ENCODE data around the gene OSMR.

The OSMR gene

DNA sequence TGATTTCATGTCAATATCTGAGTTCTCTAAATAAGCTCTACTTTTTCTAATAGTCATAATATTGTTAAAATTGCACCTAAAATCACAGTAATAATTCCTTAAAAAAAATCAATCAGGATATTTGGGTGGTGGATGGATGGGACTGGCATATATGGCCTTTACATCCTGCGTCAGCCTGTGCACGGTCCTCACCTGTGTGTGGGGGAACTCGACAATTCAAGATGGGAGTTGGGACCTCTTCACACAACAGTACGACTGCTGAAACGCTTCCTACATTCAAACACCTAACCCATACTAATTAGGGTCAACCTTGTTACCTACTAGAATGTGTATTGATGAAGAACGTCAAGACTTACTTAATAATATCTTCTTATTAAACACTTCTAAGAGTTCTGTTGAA lies 90.5 kb downstream of the OSMR start:
- H3K9me3 ChIP-seq (ENCODE audit: insufficient read depth, low read depth, low read length) = peaks cover 1% of the 10 kb centered on the region
- WGBS (ENCODE audit: extremely low coverage, insufficient coverage, insufficient read length) = no CpG with 5 or more reads among the region's 6 CpGs
- H3K27ac ChIP-seq (ENCODE audit: low read depth, low read length) = no peak overlapping the region
- H3K79me2 ChIP-seq (ENCODE audit: control insufficient read depth, insufficient read depth, low read length, poor library complexity) = no peaks in the 10 kb centered on the region
- no peak overlapping the region for H3K4me3 ChIP-seq (ENCODE audit: low read depth, low read length)
- no peak overlapping the region for H2AFZ ChIP-seq (ENCODE audit: insufficient read depth, low read length, poor library complexity)
- no peak for DNase-seq
- peaks cover under 1% of the 10 kb centered on the region for H3K79me1 ChIP-seq (ENCODE audit: low read length)
- no peak overlapping the region for H2BK12ac ChIP-seq (ENCODE audit: low read length)
- H3K23ac ChIP-seq (ENCODE audit: low read length) = no peak overlapping the region
- H4K12ac ChIP-seq (ENCODE audit: low read depth, low read length) = no peak overlapping the region
- no peak overlapping the region for H3K14ac ChIP-seq (ENCODE audit: low read length)
- no peak overlapping the region for H2BK5ac ChIP-seq (ENCODE audit: low read depth, low read length, poor library complexity)
- no peak overlapping the region for H4K91ac ChIP-seq (ENCODE audit: low read depth, low read length)
- no peak overlapping the region for H2BK120ac ChIP-seq (ENCODE audit: insufficient read depth, low read length, poor library complexity)
- H3K4me1 ChIP-seq (ENCODE audit: control insufficient read depth in 1 of 2, insufficient read depth in 2 of 2, low read length in 2 of 2) = peaks cover 0 to 1% of the 10 kb centered on the region in 2 experiments
- peaks cover 7 to 10% of the 10 kb centered on the region in 2 experiments for H3K36me3 ChIP-seq (ENCODE audit: control insufficient read depth in 1 of 2, insufficient read depth in 2 of 2, low read length in 2 of 2)
- H3K4ac ChIP-seq (ENCODE audit: low read depth, low read length) = no peak overlapping the region
- H3K27me3 ChIP-seq (ENCODE audit: insufficient read depth, low read length) = no peaks in the 10 kb centered on the region
- no peak overlapping the region for H3K9ac ChIP-seq (ENCODE audit: low read length)
- no peak overlapping the region for H3K4me2 ChIP-seq (ENCODE audit: low read length)
- no peak overlapping the region for H4K8ac ChIP-seq (ENCODE audit: low read depth, low read length)
- H2AK5ac ChIP-seq (ENCODE audit: low read length) = no peak overlapping the region
- H3K18ac ChIP-seq (ENCODE audit: low read length) = no peak overlapping the region

DNA sequence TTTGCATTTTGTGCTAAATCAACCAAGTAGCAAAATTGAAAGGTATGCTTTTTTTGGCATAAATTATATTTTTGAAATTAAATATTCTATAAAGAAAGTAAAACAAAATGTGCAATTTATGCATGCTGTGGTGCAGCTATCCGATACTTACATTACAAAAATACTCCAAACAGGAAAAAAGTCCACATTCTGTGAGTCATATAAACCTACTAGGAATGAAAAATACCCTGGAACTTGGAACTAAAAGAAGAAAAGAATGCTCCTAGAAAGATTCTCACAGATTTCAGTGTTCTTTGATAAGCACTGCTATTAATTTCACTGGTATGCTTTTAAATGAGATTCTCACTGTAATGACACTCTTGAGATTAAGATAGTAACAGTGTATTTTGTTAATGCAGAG lies 92.6 kb downstream of the OSMR start:
- H3K4ac ChIP-seq (ENCODE audit: low read depth, low read length) = no peak overlapping the region
- H2AFZ ChIP-seq (ENCODE audit: insufficient read depth, low read length, poor library complexity) = no peak overlapping the region
- H4K91ac ChIP-seq (ENCODE audit: low read depth, low read length) = no peak overlapping the region
- no peaks in the 10 kb centered on the region for H3K4me1 ChIP-seq (ENCODE audit: control insufficient read depth in 1 of 2, insufficient read depth in 2 of 2, low read length in 2 of 2)
- H2BK5ac ChIP-seq (ENCODE audit: low read depth, low read length, poor library complexity) = no peak overlapping the region
- no CpG with 5 or more reads among the region's 1 CpG for WGBS (ENCODE audit: extremely low coverage, insufficient coverage, insufficient read length)
- no peaks in the 10 kb centered on the region for H3K9me3 ChIP-seq (ENCODE audit: insufficient read depth, low read depth, low read length)
- no peak overlapping the region for H3K27ac ChIP-seq (ENCODE audit: low read depth, low read length)
- H3K9ac ChIP-seq (ENCODE audit: low read length) = no peak overlapping the region
- no peak overlapping the region for H3K14ac ChIP-seq (ENCODE audit: low read length)
- H3K18ac ChIP-seq (ENCODE audit: low read length) = no peak overlapping the region
- H3K79me2 ChIP-seq (ENCODE audit: control insufficient read depth, insufficient read depth, low read length, poor library complexity) = no peaks in the 10 kb centered on the region
- no peak overlapping the region for H2AK5ac ChIP-seq (ENCODE audit: low read length)
- H4K12ac ChIP-seq (ENCODE audit: low read depth, low read length) = no peak overlapping the region
- no peak overlapping the region for H4K8ac ChIP-seq (ENCODE audit: low read depth, low read length)
- H3K4me2 ChIP-seq (ENCODE audit: low read length) = no peak overlapping the region
- no peak overlapping the region for H2BK12ac ChIP-seq (ENCODE audit: low read length)
- DNase-seq = no peak
- H3K36me3 ChIP-seq (ENCODE audit: control insufficient read depth in 1 of 2, insufficient read depth in 2 of 2, low read length in 2 of 2) = peaks cover 9 to 11% of the 10 kb centered on the region in 2 experiments
- no peak overlapping the region for H3K4me3 ChIP-seq (ENCODE audit: low read depth, low read length)
- no peak overlapping the region for H3K23ac ChIP-seq (ENCODE audit: low read length)
- H3K27me3 ChIP-seq (ENCODE audit: insufficient read depth, low read length) = no peaks in the 10 kb centered on the region
- H3K79me1 ChIP-seq (ENCODE audit: low read length) = no peaks in the 10 kb centered on the region
- no peak overlapping the region for H2BK120ac ChIP-seq (ENCODE audit: insufficient read depth, low read length, poor library complexity)

DNA sequence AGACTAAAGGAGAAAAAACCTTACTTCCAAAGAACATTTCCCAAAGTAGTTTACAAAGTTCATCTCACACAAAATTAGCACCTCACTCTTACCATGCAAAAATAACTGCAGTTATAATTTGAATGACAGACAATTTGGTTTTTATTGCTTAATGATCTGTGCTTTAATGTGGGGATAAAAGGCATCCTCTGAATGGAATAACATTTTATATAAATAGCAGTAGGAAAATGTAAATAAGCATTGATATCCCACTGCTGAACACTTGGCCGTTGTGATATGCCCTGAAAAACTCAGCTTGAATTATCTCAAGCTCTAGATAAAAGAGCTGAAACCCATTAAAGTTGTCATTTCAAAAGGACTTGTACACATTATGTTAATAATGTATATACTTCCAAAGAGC lies 93.2 kb downstream of the OSMR start:
- WGBS (ENCODE audit: extremely low coverage, insufficient coverage, insufficient read length) = no CpG with 5 or more reads among the region's 1 CpG
- H4K8ac ChIP-seq (ENCODE audit: low read depth, low read length) = no peak overlapping the region
- H3K36me3 ChIP-seq (ENCODE audit: control insufficient read depth in 1 of 2, insufficient read depth in 2 of 2, low read length in 2 of 2) = peaks cover 7 to 11% of the 10 kb centered on the region in 2 experiments
- DNase-seq = no peak
- H3K4me2 ChIP-seq (ENCODE audit: low read length) = no peak overlapping the region
- H2AFZ ChIP-seq (ENCODE audit: insufficient read depth, low read length, poor library complexity) = no peak overlapping the region
- no peak overlapping the region for H3K9ac ChIP-seq (ENCODE audit: low read length)
- H3K18ac ChIP-seq (ENCODE audit: low read length) = no peak overlapping the region
- H3K23ac ChIP-seq (ENCODE audit: low read length) = no peak overlapping the region
- no peak overlapping the region for H3K14ac ChIP-seq (ENCODE audit: low read length)
- no peaks in the 10 kb centered on the region for H3K27me3 ChIP-seq (ENCODE audit: insufficient read depth, low read length)
- no peak overlapping the region for H3K4ac ChIP-seq (ENCODE audit: low read depth, low read length)
- no peak overlapping the region for H4K12ac ChIP-seq (ENCODE audit: low read depth, low read length)
- no peak overlapping the region for H4K91ac ChIP-seq (ENCODE audit: low read depth, low read length)
- H3K79me2 ChIP-seq (ENCODE audit: control insufficient read depth, insufficient read depth, low read length, poor library complexity) = no peaks in the 10 kb centered on the region
- no peak overlapping the region for H2BK5ac ChIP-seq (ENCODE audit: low read depth, low read length, poor library complexity)
- H3K27ac ChIP-seq (ENCODE audit: low read depth, low read length) = no peak overlapping the region
- no peak overlapping the region for H2BK12ac ChIP-seq (ENCODE audit: low read length)
- no peak overlapping the region for H2AK5ac ChIP-seq (ENCODE audit: low read length)
- H2BK120ac ChIP-seq (ENCODE audit: insufficient read depth, low read length, poor library complexity) = no peak overlapping the region
- no peaks in the 10 kb centered on the region for H3K4me1 ChIP-seq (ENCODE audit: control insufficient read depth in 1 of 2, insufficient read depth in 2 of 2, low read length in 2 of 2)
- H3K4me3 ChIP-seq (ENCODE audit: low read depth, low read length) = no peak overlapping the region
- H3K9me3 ChIP-seq (ENCODE audit: insufficient read depth, low read depth, low read length) = no peaks in the 10 kb centered on the region
- H3K79me1 ChIP-seq (ENCODE audit: low read length) = no peaks in the 10 kb centered on the region

DNA sequence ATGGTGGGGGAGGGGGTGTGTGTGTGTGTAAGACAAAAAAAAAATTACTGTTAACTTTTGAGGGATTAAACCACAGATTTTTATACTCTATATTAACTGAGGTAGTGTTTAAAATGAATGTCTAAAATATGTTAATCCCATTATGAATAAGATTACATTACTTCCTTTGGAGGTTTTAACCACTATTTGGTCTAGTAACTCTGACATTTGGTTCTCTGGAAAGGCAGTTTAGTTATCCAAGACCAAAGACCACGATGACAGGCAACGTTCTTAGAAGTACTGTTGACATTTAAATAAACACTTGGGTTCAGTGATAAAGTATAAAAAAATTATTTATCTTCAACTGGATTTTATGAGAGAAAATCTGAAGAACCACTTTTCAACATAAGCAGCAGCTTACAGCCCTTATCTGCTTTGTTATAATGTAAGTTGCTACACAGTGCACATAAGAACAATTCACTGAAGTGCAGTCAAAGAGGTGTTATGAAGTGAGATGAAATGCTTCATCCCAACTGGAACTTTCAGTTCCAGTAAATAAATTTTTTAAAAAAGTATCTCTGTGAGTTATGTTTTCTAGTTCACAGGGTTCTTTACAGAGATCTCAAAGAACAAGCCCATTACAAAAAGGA lies 94.5 kb downstream of the OSMR start:
- H3K14ac ChIP-seq (ENCODE audit: low read length) = no peak overlapping the region
- no peaks in the 10 kb centered on the region for H3K4me1 ChIP-seq (ENCODE audit: control insufficient read depth in 1 of 2, insufficient read depth in 2 of 2, low read length in 2 of 2)
- no peaks in the 10 kb centered on the region for H3K79me2 ChIP-seq (ENCODE audit: control insufficient read depth, insufficient read depth, low read length, poor library complexity)
- no peak for DNase-seq
- no peaks in the 10 kb centered on the region for H3K9me3 ChIP-seq (ENCODE audit: insufficient read depth, low read depth, low read length)
- no peak overlapping the region for H2BK12ac ChIP-seq (ENCODE audit: low read length)
- H3K18ac ChIP-seq (ENCODE audit: low read length) = no peak overlapping the region
- H3K27ac ChIP-seq (ENCODE audit: low read depth, low read length) = no peak overlapping the region
- H4K12ac ChIP-seq (ENCODE audit: low read depth, low read length) = no peak overlapping the region
- peaks cover 8 to 11% of the 10 kb centered on the region in 2 experiments for H3K36me3 ChIP-seq (ENCODE audit: control insufficient read depth in 1 of 2, insufficient read depth in 2 of 2, low read length in 2 of 2)
- H4K91ac ChIP-seq (ENCODE audit: low read depth, low read length) = no peak overlapping the region
- H3K4me2 ChIP-seq (ENCODE audit: low read length) = no peak overlapping the region
- no peak overlapping the region for H2BK5ac ChIP-seq (ENCODE audit: low read depth, low read length, poor library complexity)
- H2AK5ac ChIP-seq (ENCODE audit: low read length) = no peak overlapping the region
- H2BK120ac ChIP-seq (ENCODE audit: insufficient read depth, low read length, poor library complexity) = no peak overlapping the region
- H2AFZ ChIP-seq (ENCODE audit: insufficient read depth, low read length, poor library complexity) = no peak overlapping the region
- H3K79me1 ChIP-seq (ENCODE audit: low read length) = no peaks in the 10 kb centered on the region
- no peak overlapping the region for H3K4ac ChIP-seq (ENCODE audit: low read depth, low read length)
- H3K4me3 ChIP-seq (ENCODE audit: low read depth, low read length) = no peak overlapping the region
- H3K23ac ChIP-seq (ENCODE audit: low read length) = no peak overlapping the region
- no peak overlapping the region for H4K8ac ChIP-seq (ENCODE audit: low read depth, low read length)
- H3K9ac ChIP-seq (ENCODE audit: low read length) = no peak overlapping the region
- no peaks in the 10 kb centered on the region for H3K27me3 ChIP-seq (ENCODE audit: insufficient read depth, low read length)
- WGBS (ENCODE audit: extremely low coverage, insufficient coverage, insufficient read length) = no CpG with 5 or more reads among the region's 2 CpGs

All from trophoblast cell (in vitro differentiated cells and primary cell).